DMS79 (cell line): ENCODE measurements around the gene CCNK.

Experiments used
- DNase-seq: peaks from one replicate; lab custom pipeline; 2025; lab: John Stamatoyannopoulos, UW

Gene CCNK

GRCh38 chr14:99466758-99467157 lies 14.5 kb upstream of the CCNK start:
- DNase-seq, result no peak

- no peak for DNase-seq
Observed at GRCh38 chr14:99467336-99468078, 13.7 kb upstream of the CCNK start.

- no peak for DNase-seq
Observed at GRCh38 chr14:99468081-99468480, 13.1 kb upstream of the CCNK start.

- peak; percentile 81 for DNase-seq
Observed at GRCh38 chr14:99468836-99469592, 12.2 kb upstream of the CCNK start.

GRCh38 chr14:99471731-99472130 lies 9.5 kb upstream of the CCNK start:
- DNase-seq, result no peak

- DNase-seq, result no peak
Observed at GRCh38 chr14:99472937-99473336, 8.3 kb upstream of the CCNK start.

- peak; percentile 11 for DNase-seq
Observed at GRCh38 chr14:99473458-99473857, 7.8 kb upstream of the CCNK start.

GRCh38 chr14:99475179-99475578 lies 6.0 kb upstream of the CCNK start:
- DNase-seq, result no peak

- no peak for DNase-seq
Observed at GRCh38 chr14:99475660-99476059, 5.5 kb upstream of the CCNK start.

- DNase-seq, result no peak
Observed at GRCh38 chr14:99476864-99477263, 4.3 kb upstream of the CCNK start.

- DNase-seq, result no peak
Observed at GRCh38 chr14:99478128-99478527, 3.1 kb upstream of the CCNK start.

GRCh38 chr14:99479160-99479905 lies 1.9 kb upstream of the CCNK start:
- DNase-seq, result no peak

- no peak for DNase-seq
Observed at GRCh38 chr14:99479906-99480869, 1.0 kb upstream of the CCNK start, which contains the start of gene SETD3. Gene SETD3 (minus strand): TSS chr14:99480859. CDS start chr14:99465805, 15,054 bp downstream.

GRCh38 chr14:99481745-99482099 lies 513 bp downstream of the CCNK start:
- no peak for DNase-seq

GRCh38 chr14:99484106-99484505 lies 2.9 kb downstream of the CCNK start:
- DNase-seq, result no peak

GRCh38 chr14:99497341-99497740 lies 16.1 kb downstream of the CCNK start:
- DNase-seq, result no peak

- no peak for DNase-seq
Observed at GRCh38 chr14:99497894-99498293, 16.7 kb downstream of the CCNK start.

- no peak for DNase-seq
Observed at GRCh38 chr14:99502989-99503421, 21.8 kb downstream of the CCNK start.

GRCh38 chr14:99503848-99504453 lies 22.7 kb downstream of the CCNK start:
- no peak for DNase-seq

GRCh38 chr14:99505089-99505488 lies 23.9 kb downstream of the CCNK start:
- no peak for DNase-seq

GRCh38 chr14:99506276-99506675 lies 25.1 kb downstream of the CCNK start:
- DNase-seq, result no peak
